Lower lobe of right lung (tissue), 2 donors: ENCODE data around the gene GALNT2. TPM values are rescaled to one million over a fixed set of nuclear protein-coding genes. Genes with fewer than 3 reads are reported as not detected.

Source experiments
- ATAC-seq, 2 donors: fragments of 200-7000 bp; cut with Tn5 transposase; one replicate each; pipeline ENCODE4 v1.9.1; 2020 to 2022; ENCODE audit warnings: mild to moderate bottlenecking in 2 of 2, moderate library complexity in 2 of 2
- DNase-seq: peaks from one replicate; pipeline ENCODE4 v3.0.0-alpha.2; 2020
- H3K27ac ChIP-seq: fragments of 200-600 bp; one replicate; pipeline ENCODE4 v1.8.0; 2022
- H3K27me3 ChIP-seq: fragments of 200-600 bp; one replicate; pipeline ENCODE4 v1.8.0; 2022; ENCODE audit warnings: low read depth
- H3K36me3 ChIP-seq: fragments of 200-600 bp; one replicate; pipeline ENCODE4 v1.8.0; 2022; ENCODE audit warnings: mild to moderate bottlenecking
- H3K4me1 ChIP-seq: fragments of 200-600 bp; one replicate; pipeline ENCODE4 v1.8.0; 2022
- H3K4me3 ChIP-seq: fragments of 200-600 bp; one replicate; pipeline ENCODE4 v1.8.0; 2022; ENCODE audit warnings: mild to moderate bottlenecking
- H3K9me3 ChIP-seq: fragments of 200-600 bp; one replicate; pipeline ENCODE4 v1.8.0; 2022
- intact Hi-C: fragments of 100-400 bp; cut with DNase I; formaldehyde crosslinking; loops from one replicate; pipeline ENCODE4 v1.11.0; 2022
- total RNA-seq: library from RNA; stranded (reverse); fragmentation: NEBNext Ultra II Directional; extraction: Animal tissue kit (Norgen Biotek cat#: 25700); gene quantifications from one replicate; pipeline ENCODE4 v1.2.1, GENCODE V29; 2021
- TF ChIP-seq, protein P1 (sequence below): fragments of 200-600 bp; IDR thresholded peaks from one replicate; pipeline ENCODE4 v1.8.0; 2022; ENCODE audit warnings: antibody characterized with exemption, mild to moderate bottlenecking
- donor health status: DM: no; HTN: yes; CAD: no; lungs with severe emphysema.

The GALNT2 gene
- total RNA-seq, 1 donor from 2014 or later, result 48.0 TPM

DNA sequence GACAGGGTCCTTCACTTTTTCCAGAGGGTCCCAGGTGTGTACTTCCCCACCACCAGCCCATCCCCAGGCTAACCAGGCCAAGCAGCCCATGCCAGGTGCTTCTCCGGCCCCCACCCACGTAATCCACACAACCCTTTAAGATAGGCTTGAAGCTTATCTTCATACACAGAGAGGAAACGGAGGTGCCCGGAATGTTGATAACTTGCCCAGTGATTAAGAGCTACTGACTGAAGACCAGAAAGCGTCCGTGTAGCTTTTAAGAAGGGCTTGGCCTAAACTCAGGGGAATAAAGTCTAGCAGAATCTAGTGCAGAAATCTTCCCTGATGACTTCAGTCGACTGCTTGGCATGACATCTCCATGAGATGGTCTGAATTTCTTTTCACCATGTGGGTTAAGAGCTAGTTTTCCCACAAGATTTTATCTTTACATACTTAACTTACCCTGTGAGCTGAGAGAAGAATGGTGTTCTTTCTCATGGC is 138.7 kb downstream of the GALNT2 start:
- Histone ChIP-seq H3K4me1 (peaks cover 40% of the 10 kb centered on the region), H3K4me3 (no peak overlapping the region), H3K36me3 (peaks cover 22% of the 10 kb centered on the region), H3K27me3 (no peaks in the 10 kb centered on the region), H3K27ac (peak overlapping the region; percentile 70), H3K9me3 (no peaks in the 10 kb centered on the region)
- intact Hi-C loops, result no loop called here
- DNase-seq (no peak), ATAC-seq (peak; percentile 62 to 79)
- TF ChIP-seq, protein P1, sequence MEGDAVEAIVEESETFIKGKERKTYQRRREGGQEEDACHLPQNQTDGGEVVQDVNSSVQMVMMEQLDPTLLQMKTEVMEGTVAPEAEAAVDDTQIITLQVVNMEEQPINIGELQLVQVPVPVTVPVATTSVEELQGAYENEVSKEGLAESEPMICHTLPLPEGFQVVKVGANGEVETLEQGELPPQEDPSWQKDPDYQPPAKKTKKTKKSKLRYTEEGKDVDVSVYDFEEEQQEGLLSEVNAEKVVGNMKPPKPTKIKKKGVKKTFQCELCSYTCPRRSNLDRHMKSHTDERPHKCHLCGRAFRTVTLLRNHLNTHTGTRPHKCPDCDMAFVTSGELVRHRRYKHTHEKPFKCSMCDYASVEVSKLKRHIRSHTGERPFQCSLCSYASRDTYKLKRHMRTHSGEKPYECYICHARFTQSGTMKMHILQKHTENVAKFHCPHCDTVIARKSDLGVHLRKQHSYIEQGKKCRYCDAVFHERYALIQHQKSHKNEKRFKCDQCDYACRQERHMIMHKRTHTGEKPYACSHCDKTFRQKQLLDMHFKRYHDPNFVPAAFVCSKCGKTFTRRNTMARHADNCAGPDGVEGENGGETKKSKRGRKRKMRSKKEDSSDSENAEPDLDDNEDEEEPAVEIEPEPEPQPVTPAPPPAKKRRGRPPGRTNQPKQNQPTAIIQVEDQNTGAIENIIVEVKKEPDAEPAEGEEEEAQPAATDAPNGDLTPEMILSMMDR, result no peak

DNA sequence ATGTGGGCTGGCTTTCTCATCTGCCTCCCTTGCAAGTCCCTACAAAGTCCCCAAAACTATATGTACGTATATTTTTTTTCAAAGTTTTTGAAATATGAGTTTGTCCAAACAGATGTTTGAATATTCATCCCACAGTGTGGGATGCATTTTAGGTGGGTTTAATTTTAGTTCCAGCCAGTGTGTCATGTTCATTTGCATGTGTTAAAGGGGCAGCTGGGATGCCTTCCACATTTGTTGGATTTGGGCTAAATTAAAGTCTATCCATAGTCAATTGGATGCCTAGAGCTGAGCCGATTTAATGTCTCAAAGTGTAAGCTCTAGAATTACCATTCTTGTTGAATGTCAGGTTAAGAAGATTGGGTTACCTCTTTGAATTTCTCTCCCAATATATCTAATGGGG is 139.2 kb downstream of the GALNT2 start:
- peaks cover 22% of the 10 kb centered on the region for H3K36me3 ChIP-seq
- H3K27ac ChIP-seq, result peak overlapping the region; percentile 70
- TF ChIP-seq, protein P1, result no peak
- H3K27me3 ChIP-seq, result no peaks in the 10 kb centered on the region
- peaks cover 43% of the 10 kb centered on the region for H3K4me1 ChIP-seq
- H3K9me3 ChIP-seq, result no peaks in the 10 kb centered on the region
- DNase-seq, result no peak
- ATAC-seq, result no peak
- no peak overlapping the region for H3K4me3 ChIP-seq
- intact Hi-C loops, result no loop called here

DNA sequence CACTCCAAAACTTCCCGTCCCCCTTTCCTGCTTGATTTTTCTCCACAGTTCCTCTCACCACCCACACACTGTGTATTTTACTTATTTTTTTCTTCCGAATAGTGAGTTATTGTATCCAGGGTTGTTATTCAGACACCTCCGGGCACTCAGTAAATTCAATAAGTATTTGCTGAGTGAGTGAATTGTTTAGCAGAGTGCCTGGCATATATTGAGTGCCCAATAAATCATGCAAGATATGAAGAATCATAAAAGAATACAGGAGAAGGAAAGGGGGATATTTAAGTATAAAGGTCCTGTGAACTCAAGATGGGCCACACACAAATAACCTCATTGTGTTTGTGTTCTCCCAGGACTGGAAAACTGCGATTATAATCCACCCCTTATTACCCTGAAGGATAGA is 139.9 kb downstream of the GALNT2 start:
- Histone ChIP-seq H3K4me1 (peaks cover 50% of the 10 kb centered on the region), H3K27me3 (no peaks in the 10 kb centered on the region), H3K9me3 (no peaks in the 10 kb centered on the region), H3K4me3 (no peak overlapping the region), H3K27ac (peak overlapping the region; percentile 28), H3K36me3 (peaks cover 22% of the 10 kb centered on the region)
- intact Hi-C loops, result no loop called here
- TF ChIP-seq, protein P1, result no peak
- ATAC-seq (no peak), DNase-seq (no peak)

DNA sequence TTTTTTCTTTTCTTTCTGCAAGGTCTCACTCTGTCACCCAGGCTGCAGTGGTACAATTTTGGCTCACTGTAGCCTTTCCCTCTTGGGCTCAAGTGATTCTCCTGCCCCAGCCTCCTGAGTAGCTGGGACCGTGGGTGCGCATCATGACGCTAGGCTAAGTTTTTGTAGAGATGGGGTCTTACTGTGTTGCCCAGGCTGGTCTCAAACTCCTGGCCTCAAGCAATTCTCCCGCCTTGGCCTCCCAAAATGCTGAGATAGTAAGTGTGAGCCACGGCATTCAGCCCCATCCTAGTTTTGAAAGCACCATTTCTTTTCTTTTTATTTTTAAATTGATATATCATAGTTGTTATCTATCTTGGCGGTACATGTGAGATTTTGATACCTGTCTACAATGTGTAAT is 140.6 kb downstream of the GALNT2 start:
- no peak overlapping the region for H3K27ac ChIP-seq
- ATAC-seq, result no peak

DNA sequence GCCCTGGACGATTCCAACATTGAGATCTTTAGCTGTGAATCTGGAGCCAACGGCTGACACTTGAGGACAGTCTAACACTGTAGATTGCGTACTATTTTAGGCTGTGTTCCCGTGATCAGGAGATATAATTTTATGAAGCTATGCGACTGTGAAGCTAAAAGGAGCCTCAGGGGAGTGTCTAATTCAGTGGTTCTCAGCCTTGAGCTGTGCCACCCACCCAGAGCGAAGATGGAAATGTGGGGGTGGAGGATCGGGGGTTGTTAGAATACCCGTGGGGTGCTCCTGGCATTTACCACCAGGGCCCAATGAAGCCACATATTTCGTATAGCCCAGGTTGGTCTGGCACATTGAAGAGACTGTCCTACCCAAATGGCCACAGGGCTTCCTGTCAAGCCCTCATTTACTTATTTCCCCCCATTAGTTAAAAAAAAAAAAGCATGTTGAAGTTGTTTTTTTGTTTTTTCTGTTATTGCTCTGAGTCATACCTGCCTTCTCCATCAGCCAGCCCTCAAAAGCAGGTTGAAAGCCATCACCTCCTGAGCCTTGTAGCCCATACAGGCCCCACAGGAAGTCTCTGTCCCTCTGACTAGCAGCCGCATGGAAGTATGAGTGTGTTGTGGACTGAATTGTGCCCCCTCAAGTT is 141.7 kb downstream of the GALNT2 start:
- H3K27me3 ChIP-seq, result no peaks in the 10 kb centered on the region
- peaks cover 62% of the 10 kb centered on the region for H3K4me1 ChIP-seq
- peaks cover 11% of the 10 kb centered on the region for H3K36me3 ChIP-seq
- ATAC-seq, result no peak
- TF ChIP-seq, protein P1, result no peak
- H3K9me3 ChIP-seq, result no peaks in the 10 kb centered on the region
- H3K4me3 ChIP-seq, result no peak overlapping the region
- intact Hi-C loops, result no loop called here
- H3K27ac ChIP-seq, result no peak overlapping the region
- no peak for DNase-seq

More for the DNA sequence above, 140.6 kb downstream of the GALNT2 start:
- Histone ChIP-seq H3K4me1 (peaks cover 56% of the 10 kb centered on the region), H3K9me3 (no peaks in the 10 kb centered on the region), H3K27me3 (no peaks in the 10 kb centered on the region), H3K36me3 (peaks cover 22% of the 10 kb centered on the region), H3K4me3 (no peak overlapping the region)
- intact Hi-C loops, result no loop called here
- TF ChIP-seq, protein P1, result no peak
- DNase-seq, result no peak
